Measurements from ENCODE around the gene SDK1.

Gene SDK1

GRCh38 chr7:3332308-3332707 is 31.3 kb downstream of the SDK1 start:
- Histone ChIP-seq H2BK15ac (ENCODE audit: low read length) (no peak overlapping the region), H3K9ac (ENCODE audit: low read depth, low read length, poor library complexity) (no peak overlapping the region), H3K4me2 (ENCODE audit: insufficient read depth, low read length, poor library complexity, severe bottlenecking) (no peak overlapping the region), H3K36me3 (replicated peaks in 1 of 2; ENCODE audit: control insufficient read depth in 2 of 2, insufficient read depth in 2 of 2, low read length in 2 of 2) (no peaks in the 10 kb centered on the region), H4K91ac (ENCODE audit: low read depth, low read length, poor library complexity) (no peak overlapping the region), H3K4me1 (ENCODE audit: control insufficient read depth in 2 of 2, insufficient read depth in 1 of 2, low read depth in 1 of 2, low read length in 2 of 2) (peaks cover 0 to 7% of the 10 kb centered on the region in 2 donors), H2BK120ac (ENCODE audit: low read depth, low read length) (no peak overlapping the region), H3K4ac (ENCODE audit: low read length) (no peak overlapping the region), H2BK12ac (ENCODE audit: low read length) (no peak overlapping the region), H2AFZ (ENCODE audit: low read length) (no peak overlapping the region), H3K79me1 (ENCODE audit: low read depth, low read length) (peaks cover 4% of the 10 kb centered on the region), H2BK5ac (ENCODE audit: low read length) (no peak overlapping the region), H3K9me3 (replicated peaks in 1 of 2; ENCODE audit: control insufficient read depth in 2 of 2, insufficient read depth in 1 of 2, low read depth in 1 of 2, low read length in 2 of 2) (no peaks in the 10 kb centered on the region), H2AK5ac (ENCODE audit: low read depth, low read length) (no peak overlapping the region), H3K14ac (ENCODE audit: low read length) (no peak overlapping the region), H3K27ac (replicated peaks; ENCODE audit: low read length) (no peak overlapping the region), H3K23ac (ENCODE audit: low read depth, low read length, poor library complexity) (no peak overlapping the region), H3K27me3 (ENCODE audit: control insufficient read depth in 3 of 3, insufficient read depth in 3 of 3, low read depth in 1 of 3, low read length in 3 of 3) (no peaks in the 10 kb centered on the region), H3K18ac (ENCODE audit: low read length) (no peak overlapping the region), H3K4me3 (ENCODE audit: low read length in 2 of 2) (no peak overlapping the region), H4K8ac (ENCODE audit: low read depth, low read length) (no peak overlapping the region)
- no CpG with 5 or more reads among the region's 2 CpGs for WGBS, 2 donors (ENCODE audit: extremely low coverage in 2 of 2, insufficient read length in 2 of 2, insufficient replicate concordance in 1 of 2)
- DNase-seq (ENCODE audit: low spot score) = no peak

DNA sequence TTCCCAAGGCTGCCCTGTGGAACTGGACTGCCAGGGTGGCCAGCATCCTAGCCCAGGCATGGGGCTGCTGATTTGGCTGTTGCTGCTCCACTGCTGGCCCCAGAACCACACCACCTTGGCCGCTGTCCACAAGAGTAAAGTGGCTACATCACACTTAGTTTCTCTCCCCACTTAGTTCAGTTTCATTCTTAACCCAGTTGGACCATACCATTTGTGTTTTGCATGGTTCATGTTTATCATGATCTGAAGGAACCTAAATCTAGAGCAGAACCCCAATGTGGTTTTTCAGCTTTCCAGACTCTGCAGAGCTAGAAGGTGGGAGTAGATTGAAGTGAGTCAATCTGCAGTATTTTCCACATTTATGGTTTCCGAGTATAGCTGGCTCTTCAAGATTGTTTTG is 32.8 kb downstream of the SDK1 start:
- Histone ChIP-seq H3K14ac (ENCODE audit: low read length) (no peak overlapping the region), H2BK15ac (ENCODE audit: low read length) (no peak overlapping the region), H3K23ac (ENCODE audit: low read depth, low read length, poor library complexity) (no peak overlapping the region), H2BK5ac (ENCODE audit: low read length) (no peak overlapping the region), H3K36me3 (replicated peaks in 1 of 2; ENCODE audit: control insufficient read depth in 2 of 2, insufficient read depth in 2 of 2, low read length in 2 of 2) (no peaks in the 10 kb centered on the region), H2AFZ (ENCODE audit: low read length) (no peak overlapping the region), H3K9me3 (replicated peaks in 1 of 2; ENCODE audit: control insufficient read depth in 2 of 2, insufficient read depth in 1 of 2, low read depth in 1 of 2, low read length in 2 of 2) (no peaks in the 10 kb centered on the region), H3K27me3 (ENCODE audit: control insufficient read depth in 3 of 3, insufficient read depth in 3 of 3, low read depth in 1 of 3, low read length in 3 of 3) (no peaks in the 10 kb centered on the region), H4K8ac (ENCODE audit: low read depth, low read length) (no peak overlapping the region), H3K4ac (ENCODE audit: low read length) (no peak overlapping the region), H3K79me1 (ENCODE audit: low read depth, low read length) (peaks cover 4% of the 10 kb centered on the region), H4K91ac (ENCODE audit: low read depth, low read length, poor library complexity) (no peak overlapping the region), H3K18ac (ENCODE audit: low read length) (no peak overlapping the region), H2AK5ac (ENCODE audit: low read depth, low read length) (no peak overlapping the region), H3K9ac (ENCODE audit: low read depth, low read length, poor library complexity) (no peak overlapping the region), H3K4me2 (ENCODE audit: insufficient read depth, low read length, poor library complexity, severe bottlenecking) (no peak overlapping the region), H3K27ac (replicated peaks; ENCODE audit: low read length) (no peak overlapping the region), H3K4me3 (ENCODE audit: low read length in 2 of 2) (no peak overlapping the region), H3K4me1 (ENCODE audit: control insufficient read depth in 2 of 2, insufficient read depth in 1 of 2, low read depth in 1 of 2, low read length in 2 of 2) (peaks cover 0 to 7% of the 10 kb centered on the region in 2 donors), H2BK12ac (ENCODE audit: low read length) (no peak overlapping the region), H2BK120ac (ENCODE audit: low read depth, low read length) (no peak overlapping the region)
- WGBS, 2 donors (ENCODE audit: extremely low coverage in 2 of 2, insufficient read length in 2 of 2, insufficient replicate concordance in 1 of 2) = no CpG with 5 or more reads among the region's 2 CpGs
- no peak for DNase-seq (ENCODE audit: low spot score)

DNA sequence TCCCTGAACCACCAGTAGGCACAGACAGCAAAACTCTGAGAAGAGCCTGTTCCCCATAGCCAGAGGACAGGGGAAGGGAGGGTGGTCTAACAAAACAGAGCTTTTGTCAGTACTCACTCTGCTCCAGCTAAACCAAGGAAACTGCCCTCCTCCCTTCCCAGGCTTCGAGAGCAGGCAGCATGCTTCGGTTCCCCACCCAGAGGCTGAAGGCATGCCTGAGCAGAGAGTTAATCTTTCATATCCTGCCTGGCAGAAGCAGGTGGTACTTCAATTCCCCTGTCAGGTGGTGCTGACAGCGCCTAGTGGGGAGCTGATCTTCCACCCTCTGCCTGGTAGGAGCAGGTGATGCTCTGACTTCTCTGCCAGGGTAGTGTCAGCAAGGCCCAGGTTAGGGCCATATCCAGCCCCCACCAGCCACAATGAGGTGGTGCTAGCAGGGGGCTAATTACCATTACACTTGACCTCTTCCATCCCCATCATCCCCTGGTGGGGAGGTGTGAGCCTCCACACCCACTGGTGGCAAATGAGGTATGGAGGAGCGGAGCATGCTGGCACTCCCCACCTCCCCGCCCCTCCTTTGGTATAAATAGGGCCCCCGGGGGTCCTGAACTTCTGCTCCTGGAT is 35.1 kb downstream of the SDK1 start:
- Histone ChIP-seq H3K23ac (ENCODE audit: low read depth, low read length, poor library complexity) (no peak overlapping the region), H3K27ac (replicated peaks; ENCODE audit: low read length) (no peak overlapping the region), H2BK5ac (ENCODE audit: low read length) (peak overlapping the region; percentile 60), H2BK15ac (ENCODE audit: low read length) (no peak overlapping the region), H3K4me3 (ENCODE audit: low read length in 2 of 2) (no peak overlapping the region), H2AFZ (ENCODE audit: low read length) (no peak overlapping the region), H3K18ac (ENCODE audit: low read length) (peak overlapping the region; percentile 52), H3K4me2 (ENCODE audit: insufficient read depth, low read length, poor library complexity, severe bottlenecking) (no peak overlapping the region), H3K14ac (ENCODE audit: low read length) (peak overlapping the region; percentile 31), H3K9ac (ENCODE audit: low read depth, low read length, poor library complexity) (peak overlapping the region; percentile 54), H3K36me3 (replicated peaks in 1 of 2; ENCODE audit: control insufficient read depth in 2 of 2, insufficient read depth in 2 of 2, low read length in 2 of 2) (no peaks in the 10 kb centered on the region), H4K8ac (ENCODE audit: low read depth, low read length) (peak overlapping the region; percentile 74), H3K79me1 (ENCODE audit: low read depth, low read length) (peaks cover 4% of the 10 kb centered on the region), H2BK120ac (ENCODE audit: low read depth, low read length) (no peak overlapping the region), H3K4me1 (ENCODE audit: control insufficient read depth in 2 of 2, insufficient read depth in 1 of 2, low read depth in 1 of 2, low read length in 2 of 2) (peaks cover 0 to 7% of the 10 kb centered on the region in 2 donors), H2BK12ac (ENCODE audit: low read length) (peak overlapping the region; percentile 16), H3K4ac (ENCODE audit: low read length) (no peak overlapping the region), H3K9me3 (replicated peaks in 1 of 2; ENCODE audit: control insufficient read depth in 2 of 2, insufficient read depth in 1 of 2, low read depth in 1 of 2, low read length in 2 of 2) (peaks cover 0 to under 1% of the 10 kb centered on the region in 2 donors), H3K27me3 (ENCODE audit: control insufficient read depth in 3 of 3, insufficient read depth in 3 of 3, low read depth in 1 of 3, low read length in 3 of 3) (no peaks in the 10 kb centered on the region), H4K91ac (ENCODE audit: low read depth, low read length, poor library complexity) (no peak overlapping the region), H2AK5ac (ENCODE audit: low read depth, low read length) (peak overlapping the region; percentile 72)
- no peak for DNase-seq (ENCODE audit: low spot score)
- WGBS, 2 donors (ENCODE audit: extremely low coverage in 2 of 2, insufficient read length in 2 of 2, insufficient replicate concordance in 1 of 2) = no CpG with 5 or more reads among the region's 6 CpGs

- Histone ChIP-seq H3K4me2 (ENCODE audit: insufficient read depth, low read length, poor library complexity, severe bottlenecking) (no peak overlapping the region), H3K9me3 (replicated peaks in 1 of 2; ENCODE audit: control insufficient read depth in 2 of 2, insufficient read depth in 1 of 2, low read depth in 1 of 2, low read length in 2 of 2) (peaks cover 0 to 3% of the 10 kb centered on the region in 2 donors), H2BK5ac (ENCODE audit: low read length) (no peak overlapping the region), H2BK15ac (ENCODE audit: low read length) (no peak overlapping the region), H3K36me3 (replicated peaks in 1 of 2; ENCODE audit: control insufficient read depth in 2 of 2, insufficient read depth in 2 of 2, low read length in 2 of 2) (no peaks in the 10 kb centered on the region), H2AK5ac (ENCODE audit: low read depth, low read length) (no peak overlapping the region), H2BK120ac (ENCODE audit: low read depth, low read length) (no peak overlapping the region), H3K18ac (ENCODE audit: low read length) (no peak overlapping the region), H3K27me3 (ENCODE audit: control insufficient read depth in 3 of 3, insufficient read depth in 3 of 3, low read depth in 1 of 3, low read length in 3 of 3) (no peaks in the 10 kb centered on the region), H3K23ac (ENCODE audit: low read depth, low read length, poor library complexity) (no peak overlapping the region), H3K4me1 (ENCODE audit: control insufficient read depth in 2 of 2, insufficient read depth in 1 of 2, low read depth in 1 of 2, low read length in 2 of 2) (peaks cover 0 to 5% of the 10 kb centered on the region in 2 donors), H4K8ac (ENCODE audit: low read depth, low read length) (no peak overlapping the region), H3K27ac (replicated peaks; ENCODE audit: low read length) (no peak overlapping the region), H2BK12ac (ENCODE audit: low read length) (no peak overlapping the region), H2AFZ (ENCODE audit: low read length) (no peak overlapping the region), H4K91ac (ENCODE audit: low read depth, low read length, poor library complexity) (no peak overlapping the region), H3K9ac (ENCODE audit: low read depth, low read length, poor library complexity) (no peak overlapping the region), H3K79me1 (ENCODE audit: low read depth, low read length) (peaks cover 4% of the 10 kb centered on the region), H3K14ac (ENCODE audit: low read length) (no peak overlapping the region), H3K4me3 (ENCODE audit: low read length in 2 of 2) (no peak overlapping the region), H3K4ac (ENCODE audit: low read length) (no peak overlapping the region)
- WGBS, 2 donors (ENCODE audit: extremely low coverage in 2 of 2, insufficient read length in 2 of 2, insufficient replicate concordance in 1 of 2) = no CpG with 5 or more reads among the region's 3 CpGs
- no peak for DNase-seq (ENCODE audit: low spot score)
Observed at GRCh38 chr7:3338161-3338560, 37.1 kb downstream of the SDK1 start.
